ENCODE measurements around the gene MAGED2.

DNA sequence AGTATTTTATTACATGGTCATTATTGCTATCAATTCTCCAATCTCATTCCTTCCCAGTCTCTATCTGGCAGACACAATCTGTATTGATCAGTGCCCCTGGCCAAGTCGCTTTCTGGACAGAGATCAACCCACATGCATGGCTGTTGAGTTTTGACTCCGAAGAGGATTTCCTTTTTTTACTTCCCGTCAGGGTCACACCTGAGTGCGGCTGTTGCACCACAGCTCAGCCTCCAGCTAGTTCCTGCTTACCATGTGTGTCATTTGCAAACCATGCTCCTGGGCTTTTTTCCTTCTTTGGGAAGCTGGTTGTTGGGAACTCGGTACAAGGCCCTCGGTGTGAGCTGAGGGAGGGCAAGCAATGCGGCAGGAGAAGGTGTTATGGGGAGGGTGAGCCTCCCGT lies 11.7 kb downstream of the MAGED2 start:
- no peak for TF ChIP-seq ZNF217 (IDR thresholded peaks at IDR 0.05)
- no peak for TF ChIP-seq POLR2A (IDR thresholded peaks at IDR 0.05; ENCODE audit: low read depth, low read length)
- TF ChIP-seq SUZ12 (IDR thresholded peaks at IDR 0.05; ENCODE audit: unreplicated experiment) = no peak
- TF ChIP-seq FOXK2 (IDR thresholded peaks at IDR 0.05) = no peak
- TF ChIP-seq, protein P1, sequence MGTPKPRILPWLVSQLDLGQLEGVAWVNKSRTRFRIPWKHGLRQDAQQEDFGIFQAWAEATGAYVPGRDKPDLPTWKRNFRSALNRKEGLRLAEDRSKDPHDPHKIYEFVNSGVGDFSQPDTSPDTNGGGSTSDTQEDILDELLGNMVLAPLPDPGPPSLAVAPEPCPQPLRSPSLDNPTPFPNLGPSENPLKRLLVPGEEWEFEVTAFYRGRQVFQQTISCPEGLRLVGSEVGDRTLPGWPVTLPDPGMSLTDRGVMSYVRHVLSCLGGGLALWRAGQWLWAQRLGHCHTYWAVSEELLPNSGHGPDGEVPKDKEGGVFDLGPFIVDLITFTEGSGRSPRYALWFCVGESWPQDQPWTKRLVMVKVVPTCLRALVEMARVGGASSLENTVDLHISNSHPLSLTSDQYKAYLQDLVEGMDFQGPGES (IDR thresholded peaks at IDR 0.05) = no peak
- no peak for TF ChIP-seq POLR2AphosphoS5 (IDR thresholded peaks at IDR 0.05; ENCODE audit: low read length)
- no peak for TF ChIP-seq ZZZ3 (IDR thresholded peaks at IDR 0.05; ENCODE audit: control insufficient read depth, insufficient read length, low read depth)

All from GM12878 (cell line).